Right hindlimb (tissue), 1 donor: ENCODE results near the gene IMPDH1.
"Not testable (repeated sequence)": the region's sequence is repeated elsewhere in the genome, so short reads cannot be mapped to it uniquely, and the experiment has no call there.

Experiments
- DNase-seq: peaks from one replicate; pipeline ENCODE4 v3.0.0-alpha.2; 2018

IMPDH1 gene

GRCh38 chr7:128409596-128410450, at the start of gene IMPDH1:
Gene IMPDH1, minus strand, starts transcription at chr7:128409982. Its CDS starts 81 bp downstream, at chr7:128409901.
- DNase-seq: peak; percentile 90

GRCh38 chr7:128459394-128459878, 49.7 kb upstream of the IMPDH1 start:
- DNase-seq: peak; percentile 59

GRCh38 chr7:128458956-128459355, 49.2 kb upstream of the IMPDH1 start:
- no peak for DNase-seq

- not testable (repeated sequence) for DNase-seq
Observed at GRCh38 chr7:128457385-128457784, 47.6 kb upstream of the IMPDH1 start.

GRCh38 chr7:128456255-128456725, 46.5 kb upstream of the IMPDH1 start:
- DNase-seq: no peak

- peak; percentile 95 for DNase-seq
Observed at GRCh38 chr7:128455543-128456254, 45.9 kb upstream of the IMPDH1 start, which contains the start of gene HILPDA. Gene HILPDA, plus strand, starts transcription at chr7:128455878. Its CDS starts 1,391 bp downstream, at chr7:128457269.

- DNase-seq: no peak
Observed at GRCh38 chr7:128454808-128455542, 45.2 kb upstream of the IMPDH1 start.

- DNase-seq: peak; percentile 97
Observed at GRCh38 chr7:128453836-128454804, 44.3 kb upstream of the IMPDH1 start.

GRCh38 chr7:128452552-128452951, 42.8 kb upstream of the IMPDH1 start:
- no peak for DNase-seq

GRCh38 chr7:128450913-128451312, 41.1 kb upstream of the IMPDH1 start:
- DNase-seq: no peak

GRCh38 chr7:128450409-128450808, 40.6 kb upstream of the IMPDH1 start:
- no peak for DNase-seq

GRCh38 chr7:128448751-128449302, 39.0 kb upstream of the IMPDH1 start:
- no peak for DNase-seq

GRCh38 chr7:128447941-128448564, 38.3 kb upstream of the IMPDH1 start:
- DNase-seq: no peak

GRCh38 chr7:128446306-128446705, 36.5 kb upstream of the IMPDH1 start:
- peak; percentile 44 for DNase-seq

- no peak for DNase-seq
Observed at GRCh38 chr7:128443831-128444600, 34.2 kb upstream of the IMPDH1 start.

GRCh38 chr7:128442356-128442755, 32.6 kb upstream of the IMPDH1 start:
- no peak for DNase-seq

- no peak for DNase-seq
Observed at GRCh38 chr7:128437426-128438332, 27.9 kb upstream of the IMPDH1 start.

- no peak for DNase-seq
Observed at GRCh38 chr7:128435327-128435686, 25.5 kb upstream of the IMPDH1 start.
